Stimulated activated CD4-positive, alpha-beta T cell treated with anti-CD3 and anti-CD28 coated beads, Interleukin-4, amount 100 ng/mL, for 24 hours (primary cell): ENCODE measurements around the gene ABCC3.

Experiments used
- DNase-seq: peaks from one replicate; pipeline ENCODE4 v3.0.0-alpha.2; 2020

Gene ABCC3

GRCh38 chr17:50634224-50634914 is at the start of gene ABCC3:
Gene ABCC3 (plus strand): TSS chr17:50634881. CDS start chr17:50634937, 56 bp downstream.
- no peak for DNase-seq

- DNase-seq = no peak
These were observed 49.3 kb upstream of the ABCC3 start for GRCh38 chr17:50585346-50585745.

GRCh38 chr17:50585891-50586290 is 48.8 kb upstream of the ABCC3 start:
- no peak for DNase-seq

GRCh38 chr17:50586421-50587247 is 48.0 kb upstream of the ABCC3 start:
- no peak for DNase-seq

GRCh38 chr17:50587571-50587970 is 47.1 kb upstream of the ABCC3 start:
- no peak for DNase-seq

GRCh38 chr17:50588391-50589049 is 46.2 kb upstream of the ABCC3 start:
- DNase-seq = no peak

- no peak for DNase-seq
These were observed 45.5 kb upstream of the ABCC3 start for GRCh38 chr17:50589095-50589705.

GRCh38 chr17:50590946-50591737 is 43.5 kb upstream of the ABCC3 start:
- no peak for DNase-seq

- DNase-seq = no peak
These were observed 41.4 kb upstream of the ABCC3 start for GRCh38 chr17:50593321-50593720.

GRCh38 chr17:50594128-50594823 is 40.4 kb upstream of the ABCC3 start:
- DNase-seq = no peak

GRCh38 chr17:50594892-50595291 is 39.8 kb upstream of the ABCC3 start:
- no peak for DNase-seq

- DNase-seq = no peak
These were observed 38.3 kb upstream of the ABCC3 start for GRCh38 chr17:50596191-50597037.

- DNase-seq = no peak
These were observed 36.2 kb upstream of the ABCC3 start for GRCh38 chr17:50598487-50598886.

GRCh38 chr17:50599606-50600005 is 35.1 kb upstream of the ABCC3 start:
- no peak for DNase-seq

GRCh38 chr17:50601823-50602375 is 32.8 kb upstream of the ABCC3 start:
- DNase-seq = no peak

- no peak for DNase-seq
These were observed 31.8 kb upstream of the ABCC3 start for GRCh38 chr17:50602836-50603235.

GRCh38 chr17:50603340-50603739 is 31.3 kb upstream of the ABCC3 start:
- no peak for DNase-seq

GRCh38 chr17:50604513-50604912 is 30.2 kb upstream of the ABCC3 start:
- DNase-seq = no peak

GRCh38 chr17:50605429-50605828 is 29.3 kb upstream of the ABCC3 start:
- no peak for DNase-seq

GRCh38 chr17:50607522-50608175 is 27.0 kb upstream of the ABCC3 start:
- no peak for DNase-seq
